Measurements from ENCODE around the gene DHRS9.
"Not testable (repeated sequence)": the region's sequence is repeated elsewhere in the genome, so short reads cannot be mapped to it uniquely, and the experiment has no call there.

The DHRS9 gene

DNA sequence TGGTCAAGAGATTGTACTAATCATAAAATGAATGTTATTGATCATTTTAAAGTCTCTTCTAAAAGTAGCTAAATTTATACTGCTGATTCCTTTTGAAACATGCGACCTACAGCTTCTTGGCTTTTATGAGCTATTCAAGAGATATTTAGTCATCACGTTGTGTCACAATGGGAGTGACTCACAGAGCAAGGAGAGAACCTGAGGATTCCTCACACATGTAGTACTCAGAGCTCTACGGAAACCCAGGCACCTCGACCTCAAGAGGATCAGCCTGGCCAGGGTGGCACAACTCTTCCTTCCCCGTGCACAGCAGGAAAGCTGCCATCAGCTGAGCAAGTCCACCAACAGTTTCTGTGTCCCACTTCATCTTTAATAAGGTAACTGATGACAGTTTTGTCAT lies at the start of gene DHRS9:
Gene DHRS9 (plus strand): TSS at position 223 of the 400 bp plus-strand sequence. CDS start 12,019 bp downstream, outside the sequence.
- DNase-seq (ENCODE audit: low read depth in 2 of 3, low spot score in 2 of 3), result peak in 1 of 3 experiments; percentile 8

DNA sequence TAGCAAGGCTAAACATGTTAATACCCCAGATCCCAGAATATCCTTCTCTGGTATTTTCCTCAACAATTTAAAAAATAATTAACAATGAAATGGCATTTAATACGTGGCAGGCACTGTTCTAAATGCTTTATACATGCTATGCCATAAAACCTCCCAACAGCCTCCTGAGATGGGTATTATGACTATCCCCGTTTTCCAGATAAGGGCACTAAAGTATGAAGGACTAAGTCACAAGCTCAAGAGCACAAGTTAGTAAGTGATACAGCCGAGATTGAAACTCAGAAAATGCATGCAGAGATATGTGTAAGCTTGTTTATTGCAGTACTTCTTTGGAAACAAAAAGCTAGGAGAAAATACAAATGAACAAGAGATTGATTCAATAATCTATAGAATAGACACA lies 46.2 kb upstream of the DHRS9 start:
- no peak for DNase-seq (ENCODE audit: low read depth in 2 of 3, low spot score in 2 of 3)

DNA sequence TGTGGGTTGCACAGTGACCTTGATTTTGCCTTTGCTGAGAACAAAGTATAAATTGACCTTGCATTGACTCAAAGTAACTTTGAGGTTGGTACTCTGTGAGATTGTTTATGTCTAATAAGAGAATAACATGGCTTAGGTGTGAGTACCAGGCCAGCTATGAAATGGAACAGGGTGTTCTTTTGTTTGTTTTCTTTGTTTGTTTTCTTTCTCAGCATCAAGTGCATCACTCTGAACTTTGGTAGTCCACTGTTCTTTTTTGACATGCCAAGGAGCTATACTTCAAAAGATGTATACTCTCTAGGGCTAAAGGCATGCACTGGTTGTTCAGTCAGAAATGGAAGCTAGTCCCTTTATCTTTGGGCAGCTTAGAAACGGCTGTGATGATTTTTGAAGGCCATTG lies 43.3 kb upstream of the DHRS9 start:
- no peak for DNase-seq (ENCODE audit: low read depth in 2 of 3, low spot score in 2 of 3)

DNA sequence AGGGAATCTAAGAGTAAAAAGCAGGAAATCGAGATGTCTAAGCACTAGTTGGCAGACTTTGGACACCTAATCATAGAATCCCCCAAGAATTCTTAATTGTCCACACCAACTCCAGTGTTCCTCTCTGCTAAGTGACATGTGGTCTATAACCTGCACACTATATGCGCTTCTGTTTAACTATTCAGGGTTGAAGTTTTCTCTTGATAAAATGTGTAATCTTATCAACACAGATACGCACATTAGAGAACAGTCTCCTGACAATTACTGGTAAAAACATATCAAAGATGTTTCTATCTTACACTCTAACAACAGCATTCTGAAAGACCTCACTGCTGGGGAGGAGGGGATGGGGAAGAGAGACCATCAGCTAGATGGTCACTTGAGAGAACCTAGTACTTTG lies 42.1 kb upstream of the DHRS9 start:
- no peak for DNase-seq (ENCODE audit: low read depth in 2 of 3, low spot score in 2 of 3)

DNA sequence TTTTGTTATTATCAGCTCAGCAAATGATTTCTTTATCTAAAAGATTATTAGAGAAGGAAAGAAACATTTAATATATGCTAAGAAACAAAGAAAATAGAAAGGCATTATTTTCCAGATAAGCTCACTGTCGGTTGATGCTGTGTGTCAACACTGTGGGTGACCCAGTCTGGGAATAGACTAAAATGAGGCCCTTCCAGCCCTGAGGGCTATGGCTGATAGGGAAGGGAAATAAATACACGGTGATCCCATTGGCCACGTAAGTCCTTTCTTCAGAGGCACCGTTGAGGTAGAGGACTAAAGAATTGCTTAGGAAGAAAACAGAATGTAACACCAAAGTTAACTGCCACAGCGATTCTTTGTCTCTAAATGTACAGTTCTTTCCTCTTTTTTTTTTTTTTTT lies 40.0 kb upstream of the DHRS9 start:
- DNase-seq (ENCODE audit: low read depth in 2 of 3, low spot score in 2 of 3), result no peak

DNA sequence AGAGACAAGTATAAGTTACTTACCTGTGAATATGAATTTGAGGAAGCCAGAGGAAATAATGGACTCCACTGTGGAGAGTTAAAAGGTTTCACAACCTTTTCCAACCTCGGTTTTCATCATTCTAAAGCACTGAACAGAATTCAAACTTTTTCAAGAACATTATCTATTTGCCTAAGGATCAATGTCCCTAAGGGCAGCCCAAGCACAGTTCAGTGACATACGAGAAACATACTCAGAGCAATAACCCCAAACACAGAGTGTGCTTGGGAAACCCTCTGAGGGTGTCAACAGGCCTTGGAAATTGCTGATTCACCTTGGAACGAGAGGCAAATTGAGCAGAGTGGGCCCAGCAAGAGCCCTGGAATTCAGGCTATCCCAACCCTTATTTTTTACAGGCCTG lies 38.2 kb upstream of the DHRS9 start, which contains the start of gene ABCB11:
Gene ABCB11 (minus strand): TSS at position 123 of the 400 bp plus-strand sequence. CDS start 13,199 bp downstream, outside the sequence.
- no peak for DNase-seq (ENCODE audit: low read depth in 2 of 3, low spot score in 2 of 3)

DNA sequence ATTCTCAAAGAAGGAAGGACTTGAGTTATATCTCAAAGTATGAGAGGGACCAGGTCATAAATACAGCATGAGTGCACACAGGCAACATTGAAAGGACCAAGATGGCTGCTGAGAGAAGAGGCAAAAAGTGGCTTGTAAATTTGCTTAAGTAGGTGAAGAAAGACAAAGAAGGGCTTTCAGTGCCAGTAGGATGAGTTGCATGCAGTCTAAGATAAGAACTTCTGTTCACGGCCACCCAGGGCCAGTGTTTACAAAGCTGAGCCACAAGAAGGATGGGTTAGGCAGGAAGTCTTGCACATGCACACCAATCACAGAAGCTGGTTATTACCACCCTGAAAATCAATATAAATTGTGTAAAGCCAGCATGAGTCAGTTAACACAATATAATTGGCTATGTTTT lies 35.1 kb upstream of the DHRS9 start:
- no peak for DNase-seq (ENCODE audit: low read depth in 2 of 3, low spot score in 2 of 3)

DNA sequence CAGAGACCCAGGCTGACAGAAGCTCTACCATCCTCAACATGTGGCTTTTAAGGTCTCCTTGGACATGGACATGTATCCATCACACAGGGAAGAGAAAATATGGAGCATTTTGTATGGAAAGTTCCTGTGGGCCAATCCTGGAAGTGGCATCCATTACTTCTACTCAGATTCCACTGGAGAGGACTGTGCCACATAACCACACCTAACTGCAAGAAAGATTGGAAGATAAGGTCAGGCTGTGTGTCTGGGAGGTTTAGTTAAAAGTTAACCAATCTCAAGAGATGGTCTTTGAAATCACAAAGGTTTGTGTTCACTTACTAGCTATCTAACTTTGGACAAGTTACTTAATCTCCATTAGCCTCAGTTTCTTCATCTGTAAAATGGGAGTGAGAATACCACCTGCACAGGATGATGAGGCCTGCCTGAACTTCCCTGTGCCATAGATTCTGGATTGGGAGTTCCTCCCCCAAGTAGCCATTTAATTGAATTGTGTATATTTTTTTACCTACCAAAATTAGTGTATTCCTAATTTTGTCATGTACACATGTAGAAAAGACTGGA lies 34.3 kb upstream of the DHRS9 start:
- no peak for DNase-seq (ENCODE audit: low read depth in 2 of 3, low spot score in 2 of 3)

DNA sequence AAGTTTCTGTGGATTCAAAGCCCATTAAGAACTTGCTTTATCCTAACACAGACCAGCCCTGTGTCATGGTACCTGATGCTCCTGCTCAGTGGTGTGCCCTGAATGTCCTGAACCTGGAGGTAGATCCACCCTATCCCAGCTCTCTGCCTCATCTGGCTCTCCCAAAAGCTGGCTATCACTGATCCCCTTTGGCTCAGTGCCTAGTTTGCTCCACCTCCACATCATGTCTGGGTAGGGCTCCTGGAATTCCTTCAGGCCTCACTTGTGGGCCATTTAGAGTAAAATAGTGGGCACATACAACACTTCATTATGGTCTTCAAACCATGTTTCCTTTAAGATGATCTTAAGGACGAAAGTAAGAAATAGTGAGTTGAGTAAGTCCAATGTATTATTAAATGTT lies 33.5 kb upstream of the DHRS9 start:
- DNase-seq (ENCODE audit: low read depth in 2 of 3, low spot score in 2 of 3), result no peak

DNA sequence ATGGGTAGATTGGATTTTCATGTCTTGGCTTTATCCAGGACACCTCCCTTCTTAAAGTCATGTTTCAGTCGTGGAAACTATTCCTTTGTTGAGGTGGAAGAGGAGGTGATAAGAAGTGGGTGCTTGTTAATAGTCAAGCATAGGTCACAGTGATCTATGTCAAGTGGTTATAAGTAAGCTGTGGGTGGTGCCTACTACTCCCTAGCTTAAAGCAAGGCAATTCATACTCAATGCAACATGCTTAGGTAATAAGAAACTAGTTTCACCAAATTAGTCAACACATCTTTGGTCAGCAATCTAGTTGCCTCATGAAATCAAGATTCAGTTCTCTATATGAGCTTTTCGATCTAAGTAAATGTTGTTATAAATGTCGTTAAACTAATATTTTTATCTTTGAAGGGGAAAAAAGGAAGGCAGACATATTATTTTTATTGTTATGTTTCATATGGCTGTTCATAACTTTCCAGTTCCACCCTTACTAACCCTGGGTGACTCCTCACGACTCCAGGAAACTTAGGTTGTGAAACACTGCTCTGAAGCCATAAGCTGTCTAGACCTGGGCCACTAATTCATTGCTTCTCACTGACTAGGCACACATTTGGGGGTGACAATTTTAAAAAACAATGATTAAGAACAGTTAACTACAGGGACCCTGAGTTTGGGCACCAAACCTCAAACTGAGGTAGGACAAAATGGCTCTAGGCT lies 32.5 kb upstream of the DHRS9 start:
- no peak for DNase-seq (ENCODE audit: low read depth in 2 of 3, low spot score in 2 of 3)

DNA sequence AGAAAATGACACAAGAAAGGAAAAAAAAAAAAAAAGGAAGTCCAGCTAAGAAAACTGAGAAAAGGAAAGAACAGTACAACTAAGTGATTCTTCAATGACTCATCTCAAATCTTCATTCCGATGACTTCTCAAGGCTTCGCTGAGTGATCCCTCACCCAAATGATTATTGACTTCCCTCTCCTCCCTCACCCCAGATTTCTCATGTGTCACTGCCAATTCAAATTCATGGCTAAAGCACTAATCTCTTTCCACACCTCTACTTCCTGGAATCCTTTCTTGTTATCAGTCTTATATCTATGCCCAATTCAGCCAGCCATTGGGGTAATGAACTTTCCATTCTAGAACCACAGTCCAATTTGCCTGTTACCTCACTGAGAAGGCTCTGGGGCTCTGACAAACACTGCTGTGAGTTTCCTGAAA lies 31.0 kb upstream of the DHRS9 start:
- no peak for DNase-seq (ENCODE audit: low read depth in 2 of 3, low spot score in 2 of 3)

DNA sequence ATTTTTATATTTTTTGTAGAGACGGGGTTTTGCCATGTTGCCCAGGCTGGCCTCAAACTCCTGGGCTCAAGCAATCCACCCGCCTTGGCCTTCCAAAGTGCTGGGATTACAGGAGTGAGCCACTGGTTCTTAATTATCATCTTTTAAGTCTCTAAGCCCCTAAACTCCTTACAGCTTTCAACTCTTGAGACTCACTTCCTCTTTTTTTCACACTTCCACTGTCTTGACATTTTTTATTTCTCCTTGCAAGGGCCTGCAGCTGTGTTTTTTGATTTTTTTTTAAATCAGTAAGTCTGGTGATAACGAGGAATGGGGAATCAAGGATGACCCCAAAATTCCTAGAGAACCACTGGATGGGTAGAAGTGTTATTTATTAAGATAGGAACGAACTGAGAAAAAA lies 29.7 kb upstream of the DHRS9 start:
- no peak for DNase-seq (ENCODE audit: low read depth in 2 of 3, low spot score in 2 of 3)

DNA sequence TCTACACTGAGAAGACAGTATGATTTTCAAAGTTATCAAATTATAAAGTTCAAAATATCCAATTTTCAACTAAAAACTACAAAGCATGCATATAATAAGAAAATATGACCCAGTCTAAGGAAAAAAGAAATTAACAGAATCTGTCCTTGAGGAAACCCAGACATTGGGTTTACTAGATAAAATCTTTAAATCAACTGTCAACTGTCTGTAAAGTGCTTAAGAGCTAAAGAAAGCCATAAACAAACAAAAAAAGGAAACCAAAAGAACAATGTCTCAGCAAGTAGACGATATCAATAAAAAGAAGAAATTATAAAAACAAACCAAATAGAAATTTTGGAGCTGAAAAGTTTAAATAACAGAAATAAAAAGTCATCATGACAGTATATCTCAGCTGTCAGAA lies 27.8 kb upstream of the DHRS9 start:
- no peak for DNase-seq (ENCODE audit: low read depth in 2 of 3, low spot score in 2 of 3)

DNA sequence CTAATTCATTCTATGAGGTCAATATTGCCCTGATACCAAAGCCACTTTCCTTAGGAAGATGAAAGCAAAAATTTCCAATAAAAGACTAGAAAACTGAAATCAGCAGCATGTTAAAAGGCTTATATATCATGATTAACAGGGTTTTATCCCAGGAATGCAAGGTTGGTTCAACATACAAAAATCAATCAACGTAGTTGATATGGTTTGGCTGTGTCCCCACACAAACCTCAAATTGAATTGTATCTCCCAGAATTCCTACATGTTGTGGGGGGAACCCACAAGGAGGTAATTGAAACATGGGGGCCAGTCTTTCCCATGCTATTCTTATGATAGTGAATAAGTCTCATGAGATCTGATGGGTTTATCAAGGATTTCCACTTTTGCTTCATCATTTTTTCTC lies 26.5 kb upstream of the DHRS9 start:
- no peak for DNase-seq (ENCODE audit: low read depth in 2 of 3, low spot score in 2 of 3)

DNA sequence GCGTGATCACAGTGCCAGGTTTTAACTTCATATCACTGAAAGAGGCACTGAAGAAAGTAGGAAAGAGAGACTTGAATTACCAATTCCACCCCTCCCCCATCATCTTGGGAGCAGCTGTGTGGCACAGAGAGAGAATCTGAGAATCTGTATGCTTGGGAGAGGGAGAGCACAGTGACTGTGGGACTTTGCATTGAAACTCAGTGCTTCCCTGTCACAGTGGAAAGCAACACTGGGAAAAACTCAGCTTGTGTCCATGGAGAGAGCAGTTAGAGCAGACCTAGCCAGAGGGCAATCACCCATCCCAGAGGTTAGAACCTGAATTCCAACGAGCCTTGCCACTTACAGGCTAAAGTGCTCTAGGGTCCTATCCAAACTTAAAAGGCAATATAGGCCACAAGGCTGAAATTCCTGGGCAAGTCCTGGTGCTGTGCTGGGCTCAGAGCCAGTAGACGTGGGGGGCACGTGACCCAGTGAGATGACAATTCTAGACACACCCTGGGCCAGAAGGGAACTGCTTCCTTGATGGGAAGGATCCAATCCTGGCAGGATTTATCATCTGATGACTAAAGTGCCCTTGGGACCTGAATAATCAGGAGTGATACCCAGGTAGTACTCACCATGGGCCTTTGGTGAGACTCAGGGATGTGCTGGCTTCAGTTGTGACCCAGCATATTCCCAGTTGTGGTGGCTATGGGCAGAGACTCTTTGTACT lies 22.8 kb upstream of the DHRS9 start:
- no peak for DNase-seq (ENCODE audit: low read depth in 2 of 3, low spot score in 2 of 3)

DNA sequence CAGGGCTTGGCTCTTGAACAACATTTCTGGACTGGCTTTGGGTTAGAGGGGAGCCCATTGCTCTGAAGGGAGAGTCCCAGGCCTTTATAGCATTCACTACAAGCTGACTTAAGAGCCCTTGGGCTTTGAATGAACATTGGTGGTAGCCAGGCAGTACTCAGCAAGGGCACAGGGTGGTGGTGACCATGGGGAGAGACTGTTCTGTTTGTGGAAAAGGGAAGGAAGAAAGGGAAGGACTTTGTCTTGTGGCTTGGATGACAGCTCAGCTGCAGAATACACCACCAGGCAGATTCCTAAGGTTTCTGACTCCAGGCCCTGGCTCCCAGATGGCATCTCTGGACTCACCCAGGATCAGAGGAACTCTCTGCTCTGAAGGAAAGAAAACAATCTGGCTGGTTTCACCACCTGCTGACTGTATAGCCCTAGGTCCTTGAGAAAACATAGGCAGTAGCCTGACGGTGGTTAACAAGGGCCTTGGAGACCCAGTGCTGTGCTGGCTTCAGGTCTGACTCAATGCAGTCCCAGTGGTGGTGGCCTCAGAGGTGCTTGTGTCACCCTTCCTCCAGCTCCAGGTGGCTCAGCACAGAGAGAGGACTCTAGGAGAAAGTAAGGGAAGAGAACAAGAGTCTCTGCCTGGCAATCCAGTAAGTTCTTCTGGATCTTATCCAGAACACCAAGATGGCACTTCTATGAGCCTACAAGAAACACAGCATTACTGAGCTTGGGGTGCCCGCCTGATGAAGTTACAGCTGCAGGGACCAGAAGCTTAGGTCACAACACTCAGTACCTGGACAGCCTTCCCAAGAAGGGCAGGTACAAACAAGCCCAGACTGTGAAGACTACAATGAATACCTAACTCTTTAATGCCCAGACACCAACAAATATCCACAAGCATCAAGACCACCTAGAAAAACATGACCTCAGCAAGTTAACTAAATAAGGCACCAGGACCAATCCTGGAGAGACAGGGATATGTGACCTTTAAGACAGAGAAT lies 21.8 kb upstream of the DHRS9 start:
- DNase-seq (ENCODE audit: low read depth in 2 of 3, low spot score in 2 of 3), result no peak

DNA sequence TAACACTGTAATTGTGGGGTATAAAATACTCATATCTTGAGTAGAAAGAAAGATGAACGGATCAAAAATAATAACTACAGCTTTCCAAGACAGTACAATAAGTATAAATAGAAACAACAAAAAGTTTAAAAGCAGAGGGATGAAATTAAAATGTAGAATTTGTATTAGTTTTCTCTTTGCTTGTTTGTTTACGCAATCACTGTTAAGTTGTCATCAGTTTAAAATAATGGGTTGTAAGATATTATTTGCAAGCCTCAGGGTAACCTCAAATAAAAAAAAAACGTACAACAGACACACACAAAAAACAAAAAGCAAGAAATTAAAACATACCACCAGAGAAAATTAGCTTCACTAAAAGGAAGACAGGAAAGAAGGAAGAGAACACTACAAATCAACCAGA lies 20.2 kb upstream of the DHRS9 start:
- no peak for DNase-seq (ENCODE audit: low read depth in 2 of 3, low spot score in 2 of 3)

DNA sequence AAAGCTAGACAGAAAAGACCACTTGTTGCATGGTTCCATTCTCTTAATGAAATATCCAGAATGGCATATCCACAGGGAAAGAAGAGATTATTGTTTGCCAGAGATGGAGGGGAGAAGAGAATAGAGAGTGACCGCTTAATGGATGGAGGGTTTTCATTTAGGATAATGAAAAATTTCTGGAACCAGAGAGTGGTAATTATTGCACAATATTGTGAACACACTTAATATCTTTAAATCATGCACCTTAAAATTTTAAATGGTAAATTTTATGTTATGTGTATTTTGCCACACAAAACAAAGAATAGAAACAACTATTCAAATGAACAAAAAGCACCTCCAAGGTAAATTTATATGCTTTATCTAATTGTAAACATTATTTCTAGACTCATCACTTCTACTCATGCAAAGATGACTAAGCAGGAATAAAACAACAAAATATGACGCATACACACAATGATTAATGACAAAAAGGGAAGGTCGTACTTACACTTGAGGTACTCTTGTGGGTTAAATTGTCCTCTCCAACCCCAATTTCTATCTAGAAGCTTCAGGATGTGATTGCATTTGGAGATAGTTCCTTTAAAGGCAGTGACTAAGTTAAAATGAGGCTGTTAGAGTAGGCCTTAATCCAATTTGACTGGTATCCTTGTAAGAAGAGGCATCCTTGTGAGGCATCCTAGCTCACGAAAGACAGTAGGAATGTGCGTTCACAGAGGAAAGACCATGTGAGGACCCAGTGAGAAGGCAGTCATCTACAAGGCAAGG lies 18.7 kb upstream of the DHRS9 start:
- no peak for DNase-seq (ENCODE audit: low read depth in 2 of 3, low spot score in 2 of 3)

DNA sequence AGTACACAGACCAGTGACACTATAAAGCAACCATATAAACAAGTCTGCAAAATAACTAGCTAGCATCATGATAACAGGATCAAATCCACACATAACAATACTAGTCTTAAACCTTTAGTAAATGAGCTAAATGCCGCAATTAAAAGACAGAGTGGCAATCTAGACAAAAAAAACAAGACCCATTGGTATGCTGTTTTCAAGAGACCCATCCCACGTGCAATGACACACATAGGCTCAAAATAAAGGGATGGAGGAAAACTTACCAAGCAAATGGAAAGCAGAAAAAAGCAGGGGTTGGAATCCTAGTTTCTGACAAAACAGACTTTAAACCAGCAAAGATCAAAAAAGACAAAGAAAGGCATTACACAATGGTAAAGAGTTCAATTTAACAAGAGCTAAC lies 14.8 kb upstream of the DHRS9 start:
- not testable (repeated sequence) for DNase-seq (ENCODE audit: low read depth in 2 of 3, low spot score in 2 of 3)

DNA sequence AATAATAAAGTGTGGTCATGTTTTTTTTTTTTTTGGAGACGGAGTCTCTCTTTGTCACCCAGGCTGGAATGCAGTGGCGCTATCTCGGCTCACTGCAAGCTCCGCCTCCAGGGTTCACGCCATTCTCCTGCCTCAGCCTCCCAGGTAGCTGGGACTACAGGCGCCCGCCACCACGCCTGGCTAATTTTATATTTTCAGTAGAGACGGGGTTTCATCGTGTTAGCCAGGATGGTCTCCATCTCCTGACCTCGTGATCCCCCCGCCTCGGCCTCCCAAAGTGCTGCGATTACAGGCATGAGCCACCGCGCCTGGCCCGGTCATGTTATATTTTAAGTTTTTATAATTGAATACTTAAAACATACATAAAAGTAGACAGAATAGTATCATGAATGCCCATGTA lies 5.2 kb upstream of the DHRS9 start:
- not testable (repeated sequence) for DNase-seq (ENCODE audit: low read depth in 2 of 3, low spot score in 2 of 3)

All from activated CD8-positive, alpha-beta memory T cell treated with anti-CD3 and anti-CD28 coated beads for 48 hours (primary cell).